GM19240 (cell line): ENCODE measurements around the gene NME7.
"Not testable (repeated sequence)": the region's sequence is repeated elsewhere in the genome, so short reads cannot be mapped to it uniquely, and the experiment has no call there.

Experiments used
- DNase-seq: peaks from one replicate; pipeline ENCODE4 v3.0.0; 2011; ENCODE audit warnings: low spot score; ENCODE audit not compliant: insufficient read length

NME7 gene

DNA sequence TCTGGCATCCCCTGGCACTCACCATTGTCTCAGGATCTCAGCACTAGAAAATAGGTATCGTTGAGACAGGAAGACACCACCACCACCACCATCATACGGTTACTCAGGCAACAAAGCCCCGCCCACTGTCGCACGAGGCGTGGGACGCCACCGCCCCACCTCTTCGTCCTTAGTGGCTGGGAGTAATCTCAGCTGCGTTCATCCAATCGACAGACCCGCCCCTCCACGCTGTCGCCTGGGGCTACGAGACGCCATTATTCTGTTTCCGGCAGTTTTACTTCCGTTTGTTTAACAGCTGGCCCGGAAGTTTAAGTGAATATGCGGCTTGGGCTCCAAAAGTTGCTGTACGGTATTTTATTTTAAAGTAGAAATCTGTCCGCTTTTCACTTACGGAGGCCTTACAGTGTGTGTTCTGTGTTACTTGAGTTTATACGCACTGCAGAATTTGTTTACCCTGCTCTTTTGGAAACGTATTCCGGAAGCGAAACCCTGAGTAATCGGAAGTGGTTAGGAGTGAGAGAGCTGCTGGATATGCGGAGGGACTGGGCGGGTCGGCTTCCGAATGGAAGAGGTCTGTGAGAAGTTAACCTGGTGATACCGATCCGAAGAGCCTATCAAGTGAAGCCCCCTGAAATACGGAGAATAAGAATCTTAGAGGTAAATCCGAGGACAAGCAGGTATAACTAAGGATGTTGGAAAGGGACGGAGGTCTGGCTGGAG lies at the start of gene NME7, which contains the start of gene BLZF1:
Gene NME7 (minus strand): TSS at position 112 of the 720 bp plus-strand sequence. CDS start 87 bp downstream, at position 25.
Gene BLZF1 (plus strand): TSS at position 510 of the 720 bp plus-strand sequence. CDS start 1,328 bp downstream, outside the sequence.
- DNase-seq: peak; percentile 62

DNA sequence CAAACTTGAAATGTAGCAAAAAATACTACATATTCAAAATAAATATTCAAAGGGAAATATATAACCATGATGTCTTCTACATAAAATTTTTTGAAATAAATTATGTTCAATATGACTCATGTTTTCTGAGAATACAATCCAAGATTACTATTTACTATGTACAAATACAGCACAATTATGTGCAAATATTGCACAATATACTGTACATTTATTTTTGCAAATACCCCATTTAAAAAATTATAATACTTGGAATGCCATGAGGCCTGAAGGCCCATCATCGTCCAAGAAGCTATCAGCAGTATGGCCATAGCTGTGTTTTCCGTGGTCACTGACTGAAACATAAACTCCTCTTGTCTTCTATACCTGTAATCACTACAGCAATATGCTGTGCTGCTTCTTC lies 47.4 kb upstream of the NME7 start:
- no peak for DNase-seq

DNA sequence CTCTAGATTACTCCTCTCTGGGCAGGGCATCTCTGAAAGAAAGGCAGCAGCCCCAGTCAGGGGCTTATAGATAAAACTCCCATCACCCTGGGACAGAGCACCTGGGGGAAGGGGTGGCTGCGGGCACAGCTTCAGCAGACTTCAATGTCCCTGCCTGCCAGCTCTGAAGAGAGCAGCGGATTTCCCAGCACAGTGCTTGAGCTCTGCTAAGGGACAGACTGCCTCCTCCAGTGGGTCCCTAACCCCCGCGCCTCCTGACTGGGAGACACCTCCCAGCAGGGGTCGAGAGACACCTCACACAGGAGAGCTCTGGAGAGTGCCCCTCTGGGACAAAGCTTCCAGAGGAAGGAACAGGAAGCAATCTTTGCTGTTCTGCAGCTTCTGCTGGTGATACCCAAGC lies 40.7 kb upstream of the NME7 start:
- DNase-seq: not testable (repeated sequence)

GRCh38 chr1:169402578-169402977 lies 35.0 kb upstream of the NME7 start:
- not testable (repeated sequence) for DNase-seq

DNA sequence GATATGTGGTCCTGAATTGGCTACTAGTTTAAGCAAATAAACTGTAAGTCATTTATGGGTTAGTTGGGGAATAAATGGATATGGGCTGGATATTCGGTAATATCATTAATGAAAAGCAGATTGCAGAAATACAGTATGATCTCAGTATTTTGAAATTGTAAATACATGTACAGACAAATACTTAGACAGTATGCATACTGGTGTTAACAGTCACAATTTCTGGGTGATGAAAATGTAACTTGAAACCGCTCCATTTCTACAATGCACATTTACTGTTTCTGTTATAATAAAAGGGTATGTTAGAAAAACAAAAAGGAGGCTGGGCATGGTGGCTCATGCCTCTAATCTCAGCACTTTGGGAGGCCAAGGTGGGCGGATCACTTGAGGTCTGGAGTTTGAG lies 28.4 kb upstream of the NME7 start:
- DNase-seq: no peak

DNA sequence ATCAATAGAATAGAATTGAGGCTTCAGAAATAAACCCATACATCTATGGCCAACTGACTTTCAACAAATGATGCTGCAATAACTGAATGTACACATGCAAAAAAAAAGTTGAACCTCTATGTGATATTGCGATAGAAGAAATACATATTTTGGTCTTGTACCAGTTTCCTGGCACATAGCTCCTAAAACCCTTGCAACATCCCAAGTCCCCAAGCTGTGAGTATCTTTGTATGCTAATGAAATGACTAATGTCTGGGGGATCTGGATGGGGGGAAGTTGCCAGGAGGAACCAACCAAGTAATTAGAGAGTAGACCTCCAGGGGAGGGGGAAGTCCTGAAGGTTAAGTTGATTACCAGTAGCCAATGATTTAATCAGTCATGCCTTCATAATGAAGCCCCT lies 24.8 kb upstream of the NME7 start:
- DNase-seq: no peak

- DNase-seq: no peak
These were observed 22.7 kb upstream of the NME7 start for GRCh38 chr1:169390303-169390702.

GRCh38 chr1:169387399-169387798 lies 19.8 kb upstream of the NME7 start:
- no peak for DNase-seq

- DNase-seq: no peak
These were observed 15.9 kb upstream of the NME7 start for GRCh38 chr1:169383449-169383848.

DNA sequence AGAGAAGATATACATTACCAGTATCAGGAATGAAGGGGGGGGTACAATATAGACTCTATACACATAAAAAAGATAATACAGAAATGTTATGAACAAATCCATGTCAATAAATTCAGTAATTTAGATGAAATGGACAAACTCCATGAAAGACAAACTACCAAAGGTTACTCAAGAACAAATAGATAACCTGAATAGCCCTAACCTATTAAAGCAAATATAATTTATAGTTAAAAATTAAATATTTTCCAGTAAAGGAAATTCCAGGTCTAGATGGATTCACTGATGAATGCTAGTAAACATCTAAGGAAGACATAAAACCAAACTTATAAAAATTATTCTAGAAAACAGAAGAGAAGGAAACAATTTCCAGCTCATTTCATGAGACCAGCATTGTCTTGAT lies 13.6 kb upstream of the NME7 start:
- DNase-seq: no peak

DNA sequence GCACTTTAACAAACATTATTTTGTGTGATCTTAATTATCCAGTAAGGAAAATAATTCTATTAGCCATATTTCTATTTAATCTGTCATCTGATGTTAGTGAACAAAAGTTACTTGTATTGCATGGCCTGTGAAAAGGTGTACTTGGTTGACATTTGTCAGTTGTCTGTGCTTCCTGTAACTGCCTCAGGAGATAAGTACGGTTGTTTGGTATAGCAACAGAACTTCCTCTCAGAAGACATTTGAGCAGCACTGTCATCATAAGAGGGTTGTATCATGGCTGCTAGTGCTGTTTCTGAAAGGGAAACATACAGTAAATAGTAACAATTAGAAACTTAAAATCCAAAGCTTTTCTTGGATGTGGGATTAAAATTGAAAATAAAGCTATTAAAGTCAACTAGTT lies 3.8 kb upstream of the NME7 start:
- DNase-seq: no peak

DNA sequence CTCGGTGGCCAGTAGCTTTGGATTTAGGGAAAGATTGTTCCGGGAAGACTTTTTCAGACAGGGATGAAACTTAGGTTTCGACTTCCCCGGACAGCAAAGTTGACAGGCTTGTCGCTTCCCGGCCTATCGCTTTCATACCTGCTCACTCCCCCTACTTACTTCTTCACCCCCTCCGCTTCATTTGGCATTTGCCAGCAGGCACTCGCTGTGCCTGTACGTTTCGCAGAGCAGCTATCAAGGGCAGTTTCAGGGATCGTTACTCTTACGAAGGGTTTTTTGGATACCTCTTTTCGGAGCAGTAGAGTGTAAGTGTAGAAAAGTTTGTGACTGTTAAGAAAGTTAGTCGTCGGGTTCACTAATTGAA lies 791 bp upstream of the NME7 start:
- DNase-seq: no peak

DNA sequence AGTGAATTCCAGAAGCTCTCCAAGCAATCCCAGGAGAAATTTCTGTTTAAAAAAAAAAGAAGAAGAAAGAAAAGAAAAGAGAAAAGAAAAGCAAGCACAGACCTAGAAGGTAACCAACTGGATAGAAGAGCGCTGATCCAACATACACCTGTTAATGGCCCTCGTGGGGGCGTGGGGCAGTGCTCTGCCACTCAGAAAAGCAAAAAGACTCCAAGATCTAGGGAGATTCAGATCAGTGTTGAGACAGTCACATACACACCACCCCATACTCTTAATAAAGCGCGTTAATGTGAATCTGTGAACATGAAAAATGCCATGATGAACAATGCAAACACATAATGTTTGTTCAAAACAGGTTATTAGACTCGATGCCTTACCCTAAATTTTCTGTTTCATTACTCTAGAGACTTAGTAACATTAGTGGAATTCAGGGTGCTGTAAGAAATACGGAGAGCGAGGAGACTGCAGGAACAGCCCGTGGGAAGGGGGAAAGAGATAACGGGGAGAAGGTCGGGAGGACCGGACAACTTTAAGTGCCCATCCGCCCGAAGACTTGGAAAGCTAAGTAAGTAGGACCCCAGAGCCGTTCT lies 406 bp downstream of the NME7 start:
- no peak for DNase-seq

- DNase-seq: no peak
These were observed 2.6 kb downstream of the NME7 start for GRCh38 chr1:169364948-169365347.

GRCh38 chr1:169363046-169363730 lies 4.4 kb downstream of the NME7 start:
- DNase-seq: no peak

DNA sequence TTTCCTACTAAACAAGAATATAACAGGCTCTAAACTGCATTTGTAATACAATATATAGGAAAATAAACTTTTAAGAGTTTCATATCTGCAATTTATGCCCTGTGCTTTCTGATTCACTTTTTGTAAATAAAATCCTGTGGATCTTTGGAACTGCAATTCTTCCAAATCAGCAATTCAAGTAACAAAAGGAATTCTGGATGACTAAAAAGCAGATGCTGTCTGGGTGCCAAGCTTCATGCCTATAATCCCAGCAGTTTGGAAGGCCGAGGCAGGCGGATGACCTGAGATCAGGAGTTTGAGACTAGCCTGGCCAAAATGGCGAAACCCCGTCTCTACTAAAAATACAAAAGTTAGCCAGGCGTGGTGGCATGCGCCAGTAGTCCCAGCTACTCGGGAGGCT lies 6.3 kb downstream of the NME7 start:
- no peak for DNase-seq

DNA sequence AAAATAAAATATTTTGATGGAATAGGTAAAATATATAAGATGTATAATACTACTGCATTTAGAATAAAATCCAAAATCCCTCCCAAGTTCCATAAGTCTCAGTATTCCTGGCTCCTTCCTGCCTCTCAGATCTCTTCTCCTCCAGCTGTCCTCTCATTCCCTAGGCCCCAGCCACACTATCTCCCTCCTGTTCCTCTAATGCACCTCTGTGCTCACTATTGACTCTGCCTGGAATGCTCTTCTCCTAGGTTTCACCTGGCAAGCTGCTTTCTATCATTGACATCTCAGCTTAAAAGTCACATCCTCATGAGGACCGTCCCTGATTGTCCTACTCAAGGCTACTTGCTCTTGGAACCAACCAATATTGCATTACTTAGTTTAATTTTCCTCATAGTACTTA lies 7.2 kb downstream of the NME7 start:
- no peak for DNase-seq

DNA sequence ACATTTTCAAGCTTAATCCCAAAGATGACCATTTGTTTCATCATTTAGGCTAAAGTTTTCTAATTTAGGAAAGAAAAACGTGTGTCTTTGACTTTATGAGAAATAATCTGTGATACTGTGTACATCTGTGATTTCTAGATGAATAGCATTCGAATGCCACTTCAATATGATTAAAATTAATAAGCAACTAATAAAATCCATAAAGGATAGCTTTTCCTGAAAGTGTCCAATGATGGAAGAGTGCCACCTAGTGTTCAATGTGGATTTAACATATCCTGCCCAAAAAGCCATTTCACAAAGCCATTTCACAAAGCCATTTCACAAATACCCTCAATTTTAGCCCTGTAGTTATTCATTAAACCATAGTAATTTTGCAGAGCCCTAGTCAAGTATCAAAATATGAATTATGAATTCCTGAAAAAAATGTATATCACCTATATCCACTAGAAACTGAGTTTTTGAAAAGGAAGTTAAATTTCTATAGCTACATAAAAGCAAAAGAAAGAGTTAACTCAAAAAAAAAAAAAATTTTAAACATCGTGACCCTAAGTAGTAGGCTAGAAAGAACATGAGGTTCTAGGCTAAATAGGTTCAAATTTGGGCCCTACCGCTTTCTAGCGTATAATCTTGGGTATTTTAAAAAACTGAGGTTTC lies 19.1 kb downstream of the NME7 start:
- no peak for DNase-seq

DNA sequence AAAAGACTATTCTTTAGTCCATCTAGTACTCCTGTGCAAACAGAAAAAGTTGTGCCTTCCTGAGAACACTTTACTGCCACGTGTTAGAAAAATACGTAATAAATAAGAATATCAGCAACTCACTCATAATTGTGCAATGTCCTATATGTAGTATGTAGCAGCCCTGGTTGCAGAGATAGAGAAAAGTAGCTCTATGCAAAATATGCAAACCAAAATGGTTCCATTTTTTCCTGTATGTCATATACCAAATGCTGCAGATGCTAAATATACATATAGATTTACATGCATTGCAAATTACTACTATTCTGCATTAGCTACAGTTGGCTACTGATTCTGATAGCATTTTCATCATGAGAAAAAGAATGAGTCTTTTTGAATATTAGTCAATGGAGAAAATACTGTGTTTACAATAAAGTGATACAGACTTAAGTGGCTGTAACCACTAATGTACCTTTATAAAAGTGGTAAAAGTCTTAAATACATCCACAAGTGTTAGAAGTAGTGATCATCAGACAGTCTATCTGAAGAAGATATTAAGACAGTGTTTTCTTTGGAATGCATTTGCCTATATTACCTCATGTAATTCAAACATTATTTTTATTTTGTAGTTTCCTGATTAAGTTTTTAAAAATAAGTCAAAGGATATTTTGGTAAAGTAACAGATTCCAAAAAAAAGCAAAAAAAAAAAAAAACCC lies 19.8 kb downstream of the NME7 start:
- DNase-seq: no peak

DNA sequence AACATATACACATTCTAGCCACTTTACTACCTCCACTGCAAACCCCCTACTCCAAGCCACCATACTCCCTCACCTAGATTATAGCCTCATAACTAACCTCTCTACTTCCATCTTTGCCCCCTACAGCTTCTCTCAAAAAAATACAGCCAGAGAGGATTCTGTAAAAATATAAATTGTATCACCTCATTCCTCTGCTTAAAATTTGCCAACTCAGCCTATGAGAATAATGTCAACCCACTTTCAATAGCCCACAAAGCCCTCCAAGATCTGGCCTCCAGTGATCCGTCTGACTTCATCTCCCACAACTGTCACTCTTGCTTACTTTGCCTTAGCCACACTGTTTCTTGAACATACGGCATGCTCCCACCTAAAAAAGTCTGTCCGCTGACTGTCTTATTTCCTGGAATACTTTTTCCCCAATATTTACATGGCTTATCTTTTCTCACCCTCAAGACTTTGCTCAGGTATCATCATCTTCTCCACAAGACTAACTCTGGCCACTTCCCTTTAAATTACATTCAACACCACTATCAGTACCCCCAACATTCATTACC lies 21.5 kb downstream of the NME7 start:
- no peak for DNase-seq

- DNase-seq: no peak
These were observed 22.1 kb downstream of the NME7 start for GRCh38 chr1:169345511-169345910.
